ENCODE data around the gene GOLM1. TPM values are rescaled to one million over a fixed set of nuclear protein-coding genes. Genes with fewer than 3 reads are reported as not detected.
"Not testable (repeated sequence)": the region's sequence is repeated elsewhere in the genome, so short reads cannot be mapped to it uniquely, and the experiment has no call there.

The GOLM1 gene
- total RNA-seq (10 to 100 TPM; 20.2 to 76.7 (median 41.8) TPM), polyA plus RNA-seq (10 to 100 TPM; 25.9 to 28.0 TPM)

GRCh38 chr9:86098824-86099700, at the start of gene GOLM1:
Gene GOLM1, minus strand, starts transcription at chr9:86099558. Its CDS starts 20,238 bp downstream, at chr9:86079320.
- 0% methylated on average over 71 to 125 of the region's 125 CpGs for WGBS, 2 donors
- Histone ChIP-seq H3K9me3 (no peaks in the 10 kb centered on the region), H3K4me1 (peaks cover 0 to 18% (median 9%) of the 10 kb centered on the region in 3 donors), H3K27ac (peak within 1 kb of the TSS; percentile 74 to 84 (median 80)), H3K36me3 (no peaks in the 10 kb centered on the region), H3K4me3 (peak within 1 kb of the TSS; percentile 61 to 90 (median 70)), H3K27me3 (no peaks in the 10 kb centered on the region)
- ATAC-seq (peak; percentile 85 to 93 (median 86)), FAIRE-seq (no peak), DNase-seq (peak; percentile 48 to 88 (median 68))
- TF ChIP-seq, protein P1, sequence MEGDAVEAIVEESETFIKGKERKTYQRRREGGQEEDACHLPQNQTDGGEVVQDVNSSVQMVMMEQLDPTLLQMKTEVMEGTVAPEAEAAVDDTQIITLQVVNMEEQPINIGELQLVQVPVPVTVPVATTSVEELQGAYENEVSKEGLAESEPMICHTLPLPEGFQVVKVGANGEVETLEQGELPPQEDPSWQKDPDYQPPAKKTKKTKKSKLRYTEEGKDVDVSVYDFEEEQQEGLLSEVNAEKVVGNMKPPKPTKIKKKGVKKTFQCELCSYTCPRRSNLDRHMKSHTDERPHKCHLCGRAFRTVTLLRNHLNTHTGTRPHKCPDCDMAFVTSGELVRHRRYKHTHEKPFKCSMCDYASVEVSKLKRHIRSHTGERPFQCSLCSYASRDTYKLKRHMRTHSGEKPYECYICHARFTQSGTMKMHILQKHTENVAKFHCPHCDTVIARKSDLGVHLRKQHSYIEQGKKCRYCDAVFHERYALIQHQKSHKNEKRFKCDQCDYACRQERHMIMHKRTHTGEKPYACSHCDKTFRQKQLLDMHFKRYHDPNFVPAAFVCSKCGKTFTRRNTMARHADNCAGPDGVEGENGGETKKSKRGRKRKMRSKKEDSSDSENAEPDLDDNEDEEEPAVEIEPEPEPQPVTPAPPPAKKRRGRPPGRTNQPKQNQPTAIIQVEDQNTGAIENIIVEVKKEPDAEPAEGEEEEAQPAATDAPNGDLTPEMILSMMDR (IDR thresholded peaks at IDR 0.05) = no peak
- intact Hi-C loops (cut with DNase I) = no loop called here

GRCh38 chr9:86146671-86147070, 47.3 kb upstream of the GOLM1 start:
- intact Hi-C loops (cut with DNase I); H3K27me3 ChIP-seq; DNase-seq; ATAC-seq; FAIRE-seq; H3K36me3 ChIP-seq; H3K4me3 ChIP-seq; H3K9me3 ChIP-seq; H3K27ac ChIP-seq; H3K4me1 ChIP-seq: not testable (repeated sequence)
- WGBS, 2 donors = 85 to 90% methylated on average over 4 of the region's 4 CpGs

- H3K9me3 ChIP-seq; H3K4me3 ChIP-seq; intact Hi-C loops (cut with DNase I); H3K36me3 ChIP-seq; H3K4me1 ChIP-seq; FAIRE-seq; DNase-seq; H3K27me3 ChIP-seq; H3K27ac ChIP-seq; ATAC-seq: not testable (repeated sequence)
- 76 to 89% methylated on average over 1 of the region's 1 CpG for WGBS, 2 donors
Measured at GRCh38 chr9:86145960-86146359, 46.6 kb upstream of the GOLM1 start.

DNA sequence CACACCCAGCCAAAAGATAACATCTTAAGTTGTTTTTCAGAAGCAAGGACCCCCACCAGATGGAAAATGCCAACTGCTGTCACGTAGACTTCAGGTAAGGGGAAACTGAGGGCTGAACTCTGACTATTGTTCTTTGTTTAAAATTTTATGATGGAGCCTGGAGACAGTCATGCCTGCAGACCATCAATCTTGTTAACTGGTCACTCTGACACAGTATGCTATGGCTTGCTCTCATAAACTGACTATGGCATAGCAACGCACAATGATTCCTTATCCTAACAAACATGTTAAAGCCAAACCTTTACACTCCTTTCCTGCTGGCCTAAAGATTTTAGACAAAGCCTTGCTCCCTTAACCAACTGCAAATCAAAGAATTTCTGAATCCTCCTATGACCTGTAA, 43.6 kb upstream of the GOLM1 start:
- no peak overlapping the region for H3K27ac ChIP-seq
- 96 to 99% methylated on average over 2 of the region's 2 CpGs for WGBS, 2 donors
- ATAC-seq = no peak
- H3K27me3 ChIP-seq = no peaks in the 10 kb centered on the region
- no peaks in the 10 kb centered on the region for H3K4me1 ChIP-seq
- no peak overlapping the region for H3K4me3 ChIP-seq
- intact Hi-C loops (cut with DNase I) = no loop called here
- H3K9me3 ChIP-seq = no peaks in the 10 kb centered on the region
- no peak for DNase-seq
- TF ChIP-seq, protein P1 (IDR thresholded peaks at IDR 0.05) = no peak
- no peak for FAIRE-seq
- H3K36me3 ChIP-seq = no peaks in the 10 kb centered on the region

DNA sequence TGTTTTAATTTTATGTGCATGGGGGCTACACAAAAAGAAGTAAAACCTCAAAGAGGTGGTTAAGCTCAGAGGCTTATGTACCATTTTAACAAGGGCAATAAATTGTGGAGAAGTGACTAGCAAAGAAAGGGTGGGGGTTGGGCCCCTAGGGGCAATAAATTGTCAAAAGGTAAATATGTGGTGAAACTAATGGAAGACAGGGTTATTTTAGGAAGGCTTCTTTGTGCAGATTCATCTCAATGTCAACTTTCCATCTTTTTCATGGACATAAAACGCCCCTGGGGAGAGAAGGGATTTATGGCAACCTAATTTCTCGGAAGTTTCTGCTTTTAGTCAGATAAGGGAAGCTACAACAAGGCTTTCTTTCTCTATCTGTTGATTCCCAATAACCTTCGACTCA, 42.5 kb upstream of the GOLM1 start:
- no peak for DNase-seq
- FAIRE-seq = no peak
- H3K27ac ChIP-seq = no peak overlapping the region

More for the DNA sequence above, 42.5 kb upstream of the GOLM1 start:
- intact Hi-C loops (cut with DNase I) = no loop called here
- H3K9me3 ChIP-seq = no peaks in the 10 kb centered on the region
- H3K4me1 ChIP-seq = no peaks in the 10 kb centered on the region
- whole genome bisulfite sequencing, 2 donors = 70 to 86% methylated on average over 3 of the region's 3 CpGs
- no peak overlapping the region for H3K4me3 ChIP-seq
- no peak for ATAC-seq
- TF ChIP-seq, protein P1 (IDR thresholded peaks at IDR 0.05) = no peak
- H3K27me3 ChIP-seq = no peaks in the 10 kb centered on the region
- H3K36me3 ChIP-seq = no peaks in the 10 kb centered on the region
